CD4-positive, CD25-positive, alpha-beta regulatory T cell (primary cell): Measurements from ENCODE around the gene ATP5PB. TPM values are rescaled to one million over a fixed set of nuclear protein-coding genes. Genes with fewer than 3 reads are reported as not detected.

Source experiments
- ATAC-seq, 2 donors: fragments of 150-1000 bp; cut with Tn5 transposase; one replicate each; pipeline ENCODE4 v1.10.0; 2021; ENCODE audit warnings: low read depth in 2 of 2, moderate number of reproducible peaks in 2 of 2, moderate library complexity in 1 of 2
- DNase-seq, 3 donors: peaks; one replicate each; pipeline versions ENCODE4 v3.0.0 to v3.0.0-alpha.2; 2012 to 2022; ENCODE audit warnings: mixed read lengths in 1 of 3
- H3K27ac ChIP-seq: one replicate; pipeline ENCODE4 v1.7.0; 2013; ENCODE audit warnings: mild to moderate bottlenecking, low read length; ENCODE audit not compliant: insufficient read depth, poor library complexity, severe bottlenecking
- H3K27me3 ChIP-seq: one replicate; pipeline ENCODE4 v1.7.0; 2013; ENCODE audit warnings: low read length; ENCODE audit not compliant: control insufficient read depth, insufficient read depth
- H3K36me3 ChIP-seq: one replicate; pipeline ENCODE4 v1.7.0; 2013; ENCODE audit warnings: mild to moderate bottlenecking, low read length, moderate library complexity; ENCODE audit not compliant: control insufficient read depth, insufficient read depth
- H3K4me1 ChIP-seq: 2 replicates; pipeline ENCODE4 v1.7.0; 2013; ENCODE audit warnings: mild to moderate bottlenecking, low read length; ENCODE audit not compliant: insufficient read depth, control insufficient read depth, poor library complexity, severe bottlenecking
- H3K4me3 ChIP-seq: one replicate; pipeline ENCODE4 v1.7.0; 2013; ENCODE audit warnings: low read depth, mild to moderate bottlenecking, low read length, moderate library complexity
- H3K9me3 ChIP-seq, 2 experiments: 1 replicate in 1 of 2; 2 replicates in 1 of 2; pipeline ENCODE4 v1.7.0; 2013; ENCODE audit warnings: low read length in 2 of 2, mild to moderate bottlenecking in 1 of 2, moderate library complexity in 1 of 2; ENCODE audit not compliant: control insufficient read depth in 2 of 2
- H3K27ac Mint-ChIP-seq, 3 donors: one replicate each; pipeline ENCODE4 v1.8.0; 2020 to 2022; ENCODE audit warnings: mild to moderate bottlenecking in 3 of 3, mixed read lengths in 3 of 3, moderate library complexity in 2 of 3
- H3K27me3 Mint-ChIP-seq: one replicate; pipeline ENCODE4 v1.8.0; 2022; ENCODE audit warnings: mild to moderate bottlenecking, mixed read lengths
- H3K36me3 Mint-ChIP-seq: one replicate; pipeline ENCODE4 v1.8.0; 2020; ENCODE audit warnings: mixed read lengths
- H3K4me1 Mint-ChIP-seq, 4 donors: one replicate each; pipeline ENCODE4 v1.8.0; 2020 to 2022; ENCODE audit warnings: mixed read lengths in 4 of 4, mild to moderate bottlenecking in 1 of 4
- H3K4me3 Mint-ChIP-seq, 4 donors: one replicate each; pipeline ENCODE4 v1.8.0; 2020 to 2022; ENCODE audit warnings: mild to moderate bottlenecking in 4 of 4, mixed read lengths in 4 of 4, moderate library complexity in 3 of 4
- H3K9me3 Mint-ChIP-seq, 7 donors: one replicate each; pipeline ENCODE4 v1.8.0; 2020 to 2022; ENCODE audit warnings: mixed read lengths in 7 of 7, mild to moderate bottlenecking in 3 of 7, moderate library complexity in 2 of 7
- polyA plus RNA-seq, 4 donors: library from polyadenylated mRNA; unstranded; fragments of 300-500 nt; fragmentation: Illumina TruSeq; gene quantifications; one replicate each; pipeline ENCODE4 v1.2.3, GENCODE V29; 2021
- total RNA-seq: library from RNA; stranded (reverse); gene quantifications from one replicate; pipeline ENCODE4 v1.2.3, GENCODE V29; 2022

Gene ATP5PB
- total and polyA plus RNA-seq, 5 donors from 2014 or later = 85.1 to 569 (median 440) TPM

DNA sequence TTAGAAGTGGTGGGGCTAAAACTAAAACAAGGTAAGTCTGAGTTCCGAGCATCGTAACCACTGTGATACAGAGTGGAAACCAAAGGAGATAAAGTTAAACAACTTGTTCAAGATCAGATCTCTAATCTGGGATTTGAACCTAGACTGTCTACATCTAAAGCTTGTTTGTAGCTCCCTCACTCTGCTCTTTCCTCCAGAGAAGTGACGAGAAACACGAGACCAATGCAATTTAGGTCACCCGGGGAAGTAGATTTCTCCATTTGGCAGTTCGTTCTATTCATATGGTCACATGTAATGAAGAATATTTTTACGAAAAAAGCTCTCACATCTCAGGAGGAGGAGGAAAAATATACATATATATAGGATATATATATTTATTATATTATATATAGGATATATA, 52.4 kb downstream of the ATP5PB start:
- peaks cover under 1% of the 10 kb centered on the region for H3K27me3 Mint-ChIP-seq
- H3K36me3 Mint-ChIP-seq = no peaks in the 10 kb centered on the region
- no peak for ATAC-seq
- no peak overlapping the region for H3K27ac Mint-ChIP-seq
- no peak for DNase-seq
- peaks cover 12 to 51% (median 36%) of the 10 kb centered on the region in 4 donors for H3K4me1 Mint-ChIP-seq
- no peak overlapping the region for H3K4me3 Mint-ChIP-seq
- H3K36me3 ChIP-seq = no peaks in the 10 kb centered on the region
- H3K27me3 ChIP-seq = no peaks in the 10 kb centered on the region
- H3K4me3 ChIP-seq = no peak overlapping the region
- H3K27ac ChIP-seq = no peak overlapping the region
- peaks cover 0 to 6% (median 1%) of the 10 kb centered on the region in 7 donors for H3K9me3 Mint-ChIP-seq
- H3K4me1 ChIP-seq = peaks cover 37% of the 10 kb centered on the region
- no peaks in the 10 kb centered on the region for H3K9me3 ChIP-seq

- Histone ChIP-seq H3K9me3 (no peaks in the 10 kb centered on the region), H3K4me3 (peak within 1 kb of the TSS; percentile 5), H3K36me3 (no peaks in the 10 kb centered on the region), H3K27me3 (no peaks in the 10 kb centered on the region), H3K27ac (no peak within 1 kb of the TSS), H3K4me1 (peaks cover 55% of the 10 kb centered on the region)
- peak within 1 kb of the TSS; percentile 74 to 86 (median 79) for H3K27ac Mint-ChIP-seq
- no peaks in the 10 kb centered on the region for H3K36me3 Mint-ChIP-seq
- H3K9me3 Mint-ChIP-seq = peaks cover 0 to 2% (median 0%) of the 10 kb centered on the region in 7 donors
- H3K4me1 Mint-ChIP-seq = peaks cover 17 to 67% (median 45%) of the 10 kb centered on the region in 4 donors
- H3K4me3 Mint-ChIP-seq = peak within 1 kb of the TSS; percentile 29 to 88 (median 48)
- no peaks in the 10 kb centered on the region for H3K27me3 Mint-ChIP-seq
- DNase-seq (peak in 1 of 3 donors; percentile 44), ATAC-seq (no peak)
Measured at GRCh38 chr1:111503585-111504060, 54.4 kb downstream of the ATP5PB start, which contains the start of the genes ADORA3 and TMIGD3. ADORA3 (minus strand) TSS chr1:111503633; CDS start chr1:111503354, 279 bp downstream. TMIGD3 (minus strand) TSS chr1:111503633; CDS start chr1:111503354, 279 bp downstream.

DNA sequence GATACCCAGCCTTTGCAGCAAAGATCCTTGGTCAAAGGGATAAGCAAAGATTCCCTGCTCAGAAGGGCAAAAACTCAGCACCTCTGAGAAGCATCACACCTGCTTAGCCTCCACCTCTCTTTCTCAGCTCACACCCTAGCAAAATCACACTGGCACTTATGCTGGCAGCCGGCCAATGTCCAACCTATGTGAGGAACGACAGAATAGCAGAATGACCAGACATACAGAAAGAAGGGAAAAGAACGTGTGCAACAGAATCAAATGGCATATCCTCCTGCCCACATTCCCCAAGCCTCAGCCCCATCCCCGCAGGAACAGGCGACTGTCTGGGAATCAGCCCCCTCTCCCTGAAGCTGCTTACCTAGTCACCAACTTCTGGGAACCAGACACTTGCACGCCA, 54.8 kb downstream of the ATP5PB start:
- no peaks in the 10 kb centered on the region for H3K36me3 Mint-ChIP-seq
- Histone ChIP-seq H3K27me3 (no peaks in the 10 kb centered on the region), H3K9me3 (no peaks in the 10 kb centered on the region), H3K27ac (no peak overlapping the region), H3K36me3 (no peaks in the 10 kb centered on the region), H3K4me3 (peak overlapping the region; percentile 5), H3K4me1 (peaks cover 59% of the 10 kb centered on the region)
- H3K4me1 Mint-ChIP-seq = peaks cover 17 to 69% (median 46%) of the 10 kb centered on the region in 4 donors
- peaks cover 0 to 2% (median 0%) of the 10 kb centered on the region in 7 donors for H3K9me3 Mint-ChIP-seq
- ATAC-seq = no peak
- no peaks in the 10 kb centered on the region for H3K27me3 Mint-ChIP-seq
- H3K4me3 Mint-ChIP-seq = no peak overlapping the region
- no peak for DNase-seq
- H3K27ac Mint-ChIP-seq = peak overlapping the region in 2 of 3 donors; percentile 74 to 86

GRCh38 chr1:111505641-111506119, 56.4 kb downstream of the ATP5PB start:
- Mint-ChIP-seq H3K4me1 (peaks cover 17 to 70% (median 44%) of the 10 kb centered on the region in 4 donors), H3K36me3 (no peaks in the 10 kb centered on the region), H3K9me3 (no peaks in the 10 kb centered on the region), H3K4me3 (peak overlapping the region; percentile 7 to 51 (median 31)), H3K27ac (peak overlapping the region; percentile 74 to 94 (median 86)), H3K27me3 (no peaks in the 10 kb centered on the region)
- ATAC-seq (peak; percentile 27 to 34), DNase-seq (peak in 1 of 3 donors; percentile 55)
- no peaks in the 10 kb centered on the region for H3K36me3 ChIP-seq
- no peaks in the 10 kb centered on the region for H3K27me3 ChIP-seq
- no peaks in the 10 kb centered on the region for H3K9me3 ChIP-seq
- H3K4me3 ChIP-seq = no peak overlapping the region
- peak overlapping the region; percentile 62 for H3K27ac ChIP-seq
- peaks cover 68% of the 10 kb centered on the region for H3K4me1 ChIP-seq

DNA sequence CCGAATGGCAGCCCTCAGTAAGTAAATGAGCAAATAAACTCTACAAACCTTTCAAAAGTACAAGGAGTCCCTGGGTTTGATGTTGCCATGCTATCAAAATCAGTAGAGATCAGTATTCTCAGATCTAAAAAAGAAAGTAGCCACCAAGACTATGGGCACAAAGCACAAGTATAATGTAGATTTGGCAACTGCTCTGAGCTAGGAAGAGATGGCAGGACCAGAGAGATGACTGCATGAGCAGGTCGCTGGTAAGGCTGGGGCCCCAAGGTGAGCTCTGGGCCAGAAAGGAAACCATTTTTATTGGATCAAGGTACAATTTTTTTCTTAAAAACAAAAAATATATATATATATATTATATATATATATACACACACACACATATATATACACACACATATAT, 57.3 kb downstream of the ATP5PB start:
- ATAC-seq = no peak

GRCh38 chr1:111507411-111508201, 58.3 kb downstream of the ATP5PB start:
- DNase-seq (peak; percentile 35 to 91 (median 56)), ATAC-seq (peak; percentile 64 to 72)
- Histone ChIP-seq H3K27me3 (no peaks in the 10 kb centered on the region), H3K4me1 (peaks cover 88% of the 10 kb centered on the region), H3K4me3 (peak overlapping the region; percentile 65), H3K36me3 (no peaks in the 10 kb centered on the region), H3K27ac (peak overlapping the region; percentile 89), H3K9me3 (no peaks in the 10 kb centered on the region)
- peak overlapping the region; percentile 79 to 90 (median 85) for H3K4me3 Mint-ChIP-seq
- H3K36me3 Mint-ChIP-seq = no peaks in the 10 kb centered on the region
- H3K9me3 Mint-ChIP-seq = no peaks in the 10 kb centered on the region
- peak overlapping the region in 2 of 3 donors; percentile 88 to 92 for H3K27ac Mint-ChIP-seq
- H3K4me1 Mint-ChIP-seq = peaks cover 11 to 61% (median 41%) of the 10 kb centered on the region in 4 donors
- no peaks in the 10 kb centered on the region for H3K27me3 Mint-ChIP-seq

More for the DNA sequence above, 57.3 kb downstream of the ATP5PB start:
- H3K4me3 Mint-ChIP-seq = peak overlapping the region in 2 of 4 donors; percentile 7 to 59
- no peaks in the 10 kb centered on the region for H3K27me3 ChIP-seq
- H3K9me3 ChIP-seq = no peaks in the 10 kb centered on the region
- H3K9me3 Mint-ChIP-seq = no peaks in the 10 kb centered on the region
- H3K4me3 ChIP-seq = no peak overlapping the region
- peak overlapping the region; percentile 62 for H3K27ac ChIP-seq
- H3K4me1 Mint-ChIP-seq = peaks cover 11 to 63% (median 42%) of the 10 kb centered on the region in 4 donors
- DNase-seq = no peak
- no peaks in the 10 kb centered on the region for H3K27me3 Mint-ChIP-seq
- H3K36me3 Mint-ChIP-seq = no peaks in the 10 kb centered on the region
- peak overlapping the region; percentile 74 to 94 (median 86) for H3K27ac Mint-ChIP-seq
- H3K36me3 ChIP-seq = no peaks in the 10 kb centered on the region
- H3K4me1 ChIP-seq = peaks cover 77% of the 10 kb centered on the region

GRCh38 chr1:111509997-111510375, 60.7 kb downstream of the ATP5PB start:
- Mint-ChIP-seq H3K27ac (no peak overlapping the region), H3K4me3 (no peak overlapping the region), H3K4me1 (peaks cover 5 to 51% (median 34%) of the 10 kb centered on the region in 4 donors), H3K9me3 (no peaks in the 10 kb centered on the region), H3K27me3 (no peaks in the 10 kb centered on the region), H3K36me3 (no peaks in the 10 kb centered on the region)
- H3K36me3 ChIP-seq = no peaks in the 10 kb centered on the region
- ATAC-seq (no peak), DNase-seq (no peak)
- no peak overlapping the region for H3K4me3 ChIP-seq
- H3K4me1 ChIP-seq = peaks cover 71% of the 10 kb centered on the region
- H3K9me3 ChIP-seq = no peaks in the 10 kb centered on the region
- no peak overlapping the region for H3K27ac ChIP-seq
- H3K27me3 ChIP-seq = no peaks in the 10 kb centered on the region
